ENCODE results near the gene GNE. TPM values are rescaled to one million over a fixed set of nuclear protein-coding genes. Genes with fewer than 3 reads are reported as not detected.

The GNE gene
- total RNA-seq, 1 experiment from 2014 or later, result 4.6 TPM

GRCh38 chr9:36245906-36246305 lies 12.3 kb downstream of the GNE start:
- no peak for TF ChIP-seq PRRX2 (CRISPR knock-in tag; IDR thresholded peaks at IDR 0.05)
- no peak for TF ChIP-seq ZNF219 (CRISPR knock-in tag; IDR thresholded peaks at IDR 0.05; ENCODE audit: borderline replicate concordance)
- TF ChIP-seq MLX (CRISPR knock-in tag; IDR thresholded peaks at IDR 0.05), result no peak
- TF ChIP-seq, protein P1, sequence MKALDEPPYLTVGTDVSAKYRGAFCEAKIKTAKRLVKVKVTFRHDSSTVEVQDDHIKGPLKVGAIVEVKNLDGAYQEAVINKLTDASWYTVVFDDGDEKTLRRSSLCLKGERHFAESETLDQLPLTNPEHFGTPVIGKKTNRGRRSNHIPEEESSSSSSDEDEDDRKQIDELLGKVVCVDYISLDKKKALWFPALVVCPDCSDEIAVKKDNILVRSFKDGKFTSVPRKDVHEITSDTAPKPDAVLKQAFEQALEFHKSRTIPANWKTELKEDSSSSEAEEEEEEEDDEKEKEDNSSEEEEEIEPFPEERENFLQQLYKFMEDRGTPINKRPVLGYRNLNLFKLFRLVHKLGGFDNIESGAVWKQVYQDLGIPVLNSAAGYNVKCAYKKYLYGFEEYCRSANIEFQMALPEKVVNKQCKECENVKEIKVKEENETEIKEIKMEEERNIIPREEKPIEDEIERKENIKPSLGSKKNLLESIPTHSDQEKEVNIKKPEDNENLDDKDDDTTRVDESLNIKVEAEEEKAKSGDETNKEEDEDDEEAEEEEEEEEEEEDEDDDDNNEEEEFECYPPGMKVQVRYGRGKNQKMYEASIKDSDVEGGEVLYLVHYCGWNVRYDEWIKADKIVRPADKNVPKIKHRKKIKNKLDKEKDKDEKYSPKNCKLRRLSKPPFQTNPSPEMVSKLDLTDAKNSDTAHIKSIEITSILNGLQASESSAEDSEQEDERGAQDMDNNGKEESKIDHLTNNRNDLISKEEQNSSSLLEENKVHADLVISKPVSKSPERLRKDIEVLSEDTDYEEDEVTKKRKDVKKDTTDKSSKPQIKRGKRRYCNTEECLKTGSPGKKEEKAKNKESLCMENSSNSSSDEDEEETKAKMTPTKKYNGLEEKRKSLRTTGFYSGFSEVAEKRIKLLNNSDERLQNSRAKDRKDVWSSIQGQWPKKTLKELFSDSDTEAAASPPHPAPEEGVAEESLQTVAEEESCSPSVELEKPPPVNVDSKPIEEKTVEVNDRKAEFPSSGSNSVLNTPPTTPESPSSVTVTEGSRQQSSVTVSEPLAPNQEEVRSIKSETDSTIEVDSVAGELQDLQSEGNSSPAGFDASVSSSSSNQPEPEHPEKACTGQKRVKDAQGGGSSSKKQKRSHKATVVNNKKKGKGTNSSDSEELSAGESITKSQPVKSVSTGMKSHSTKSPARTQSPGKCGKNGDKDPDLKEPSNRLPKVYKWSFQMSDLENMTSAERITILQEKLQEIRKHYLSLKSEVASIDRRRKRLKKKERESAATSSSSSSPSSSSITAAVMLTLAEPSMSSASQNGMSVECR (CRISPR knock-in tag; IDR thresholded peaks at IDR 0.05; ENCODE audit: borderline replicate concordance), result no peak
- TF ChIP-seq NR2C2 (CRISPR knock-in tag; IDR thresholded peaks at IDR 0.05), result no peak
- TF ChIP-seq ZBTB21 (CRISPR knock-in tag; IDR thresholded peaks at IDR 0.05; ENCODE audit: borderline replicate concordance), result no peak
- no peak for TF ChIP-seq IRF2 (CRISPR knock-in tag; IDR thresholded peaks at IDR 0.05; ENCODE audit: borderline replicate concordance, low read depth)
- TF ChIP-seq AR (CRISPR knock-in tag; IDR thresholded peaks at IDR 0.05), result no peak
- no peak for TF ChIP-seq ZNF138 (CRISPR knock-in tag; conservative IDR thresholded peaks at IDR 0.05)
- no peak for TF ChIP-seq NFE2L1 (CRISPR knock-in tag; IDR thresholded peaks at IDR 0.05)
- TF ChIP-seq OVOL2 (CRISPR knock-in tag; IDR thresholded peaks at IDR 0.05; ENCODE audit: borderline replicate concordance), result no peak
- TF ChIP-seq PRDM15 (CRISPR knock-in tag; IDR thresholded peaks at IDR 0.05), result no peak
- no peak for TF ChIP-seq SP1 (CRISPR knock-in tag; conservative IDR thresholded peaks at IDR 0.05)
- TF ChIP-seq, protein P2, sequence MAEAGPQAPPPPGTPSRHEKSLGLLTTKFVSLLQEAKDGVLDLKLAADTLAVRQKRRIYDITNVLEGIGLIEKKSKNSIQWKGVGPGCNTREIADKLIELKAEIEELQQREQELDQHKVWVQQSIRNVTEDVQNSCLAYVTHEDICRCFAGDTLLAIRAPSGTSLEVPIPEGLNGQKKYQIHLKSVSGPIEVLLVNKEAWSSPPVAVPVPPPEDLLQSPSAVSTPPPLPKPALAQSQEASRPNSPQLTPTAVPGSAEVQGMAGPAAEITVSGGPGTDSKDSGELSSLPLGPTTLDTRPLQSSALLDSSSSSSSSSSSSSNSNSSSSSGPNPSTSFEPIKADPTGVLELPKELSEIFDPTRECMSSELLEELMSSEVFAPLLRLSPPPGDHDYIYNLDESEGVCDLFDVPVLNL (CRISPR knock-in tag; IDR thresholded peaks at IDR 0.05; ENCODE audit: borderline replicate concordance, low read depth), result no peak
- Mint-ChIP-seq H3K9me3 (no peaks in the 10 kb centered on the region), H3K4me1 (no peaks in the 10 kb centered on the region), H3K27ac (no peak overlapping the region), H3K36me3 (peaks cover 8% of the 10 kb centered on the region; the same call in 1 of the 2 replicates), H3K27me3 (ENCODE audit: low read depth) (no peaks in the 10 kb centered on the region), H3K4me3 (no peak overlapping the region)
- ATAC-seq (no peak), DNase-seq (ENCODE audit: low spot score) (no peak)
- CTCF ChIA-PET, result no interaction called here
- POLR2A ChIA-PET, result no interaction called here
